Thoracic aorta (tissue), 2 donors: ENCODE results near the gene OR11H6. TPM values are rescaled to one million over a fixed set of nuclear protein-coding genes. Genes with fewer than 3 reads are reported as not detected.
"Not testable (repeated sequence)": the region's sequence is repeated elsewhere in the genome, so short reads cannot be mapped to it uniquely, and the experiment has no call there.

Experiments
- ATAC-seq: fragments of 150-250 bp; one replicate; pipeline ENCODE4 v1.8.0; 2017; ENCODE audit warnings: low read depth; ENCODE audit not compliant: insufficient number of reproducible peaks, low FRiP score
- DNase-seq: peaks from one replicate; pipeline ENCODE4 v3.0.0-alpha.2; 2020; ENCODE audit warnings: low spot score
- H3K27ac ChIP-seq, 2 donors: fragments of 200-600 bp; sonication (generic); 1 replicate in 1 of 2; 2 replicates in 1 of 2; pipeline ENCODE4 v1.5.1; 2016; ENCODE audit warnings: mild to moderate bottlenecking in 2 of 2, moderate library complexity in 2 of 2
- H3K27me3 ChIP-seq: fragments of 200-600 bp; sonication (generic); replicated peaks from 2 replicates; pipeline ENCODE4 v1.6.0; 2016; ENCODE audit warnings: mild to moderate bottlenecking; ENCODE audit not compliant: insufficient read depth
- H3K36me3 ChIP-seq: fragments of 200-600 bp; sonication (generic); one replicate; pipeline ENCODE4 v1.5.1; 2016
- H3K4me1 ChIP-seq, 2 donors: fragments of 200-600 bp; sonication (generic); 1 replicate in 1 of 2; 2 replicates in 1 of 2; pipeline versions ENCODE4 v1.5.1 to v1.6.0; 2016; ENCODE audit warnings: low read depth in 2 of 2, mild to moderate bottlenecking in 1 of 2; ENCODE audit not compliant: control insufficient read depth in 1 of 2
- H3K4me3 ChIP-seq: fragments of 200-600 bp; sonication (generic); 2 replicates; pipeline ENCODE4 v1.5.1; 2016; ENCODE audit warnings: mild to moderate bottlenecking
- H3K9me3 ChIP-seq: fragments of 200-600 bp; sonication (generic); 2 replicates; pipeline ENCODE4 v1.5.1; 2016
- CTCF ChIP-seq: fragments of 200-600 bp; sonication (generic); IDR thresholded peaks from one replicate; pipeline ENCODE4 v1.5.1; 2019; ENCODE audit warnings: antibody characterized with exemption
- total RNA-seq, 2 donors: library from RNA; depleted of rRNA; stranded (reverse); fragments of >200 nt; gene quantifications; one replicate each; pipeline versions ENCODE4 v1.1.0 to v1.2.3, GENCODE V29; 2016

Gene OR11H6
- not detected for total RNA-seq

DNA sequence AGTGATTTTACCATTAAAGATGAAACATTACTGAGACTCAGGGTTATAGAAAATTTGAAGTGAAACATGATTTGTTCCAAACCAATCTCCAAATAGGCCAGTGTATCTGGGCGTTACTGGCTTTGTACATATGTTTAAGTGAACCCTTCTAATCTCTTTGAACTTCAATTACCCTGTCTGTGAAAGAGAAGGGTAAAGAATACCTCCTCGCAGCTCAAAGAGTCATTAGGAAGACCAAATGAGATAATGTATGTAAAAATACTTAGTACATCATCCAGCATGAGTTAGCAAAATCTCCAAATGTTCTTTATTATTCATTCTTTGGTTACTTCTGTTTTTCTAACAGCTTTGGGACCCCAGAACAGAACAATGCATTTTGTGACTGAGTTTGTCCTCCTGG lies at the start of gene OR11H6:
Gene OR11H6 (plus strand): TSS at position 301 of the 400 bp plus-strand sequence. CDS start 0 bp downstream, at position 301.
- ATAC-seq (no peak), DNase-seq (no peak)
- no peak within 1 kb of the TSS for H3K27ac ChIP-seq
- no peak within 1 kb of the TSS for H3K4me3 ChIP-seq
- no peaks in the 10 kb centered on the region for H3K27me3 ChIP-seq
- no peaks in the 10 kb centered on the region for H3K9me3 ChIP-seq
- no peak for TF ChIP-seq CTCF
- H3K4me1 ChIP-seq = no peaks in the 10 kb centered on the region
- no peaks in the 10 kb centered on the region for H3K36me3 ChIP-seq

DNA sequence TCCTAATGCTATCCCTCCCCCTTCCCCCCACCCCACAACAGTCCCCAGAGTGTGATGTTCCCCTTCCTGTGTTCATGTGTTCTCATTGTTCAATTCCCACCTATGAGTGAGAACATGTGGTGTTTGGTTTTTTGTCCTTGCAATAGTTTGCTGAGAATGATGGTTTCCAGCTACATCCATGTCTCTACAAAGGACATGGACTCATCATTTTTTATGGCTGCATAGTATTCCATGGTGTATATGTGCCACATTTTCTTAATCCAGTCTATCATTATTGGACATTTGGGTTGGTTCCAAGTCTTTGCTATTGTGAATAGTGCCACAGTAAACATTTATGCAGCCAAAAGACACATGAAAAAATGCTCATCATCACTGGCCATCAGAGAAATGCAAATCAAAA lies 49.3 kb upstream of the OR11H6 start:
- DNase-seq, H3K27ac ChIP-seq, ATAC-seq: not testable (repeated sequence)

DNA sequence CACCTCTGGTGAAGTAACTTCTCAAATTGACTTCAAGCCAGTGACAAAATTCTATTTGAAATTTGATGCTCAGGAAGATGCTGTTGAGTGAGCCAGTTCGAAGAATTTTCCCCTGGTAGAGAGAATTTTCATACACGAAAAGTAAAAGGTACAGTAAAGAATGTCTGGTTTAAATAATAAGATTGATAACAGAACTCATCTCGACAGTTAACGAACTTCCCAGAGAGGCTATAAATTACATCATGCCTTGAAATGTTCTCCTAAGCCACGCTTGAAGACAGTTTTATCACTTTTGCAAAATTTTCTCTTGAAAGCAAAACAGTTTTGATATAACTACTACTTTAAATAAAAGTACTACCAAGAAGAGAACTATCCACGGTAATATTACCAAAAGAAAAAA lies 47.2 kb upstream of the OR11H6 start:
- ATAC-seq (no peak), DNase-seq (no peak)
- Histone ChIP-seq H3K27me3 (no peaks in the 10 kb centered on the region), H3K4me3 (no peak overlapping the region), H3K36me3 (no peaks in the 10 kb centered on the region), H3K4me1 (no peaks in the 10 kb centered on the region), H3K9me3 (no peaks in the 10 kb centered on the region), H3K27ac (no peak overlapping the region)
- no peak for TF ChIP-seq CTCF

More for the DNA sequence above, 49.3 kb upstream of the OR11H6 start:
- not testable (repeated sequence) for H3K4me1 ChIP-seq, H3K27me3 ChIP-seq, H3K36me3 ChIP-seq, H3K4me3 ChIP-seq, H3K9me3 ChIP-seq

DNA sequence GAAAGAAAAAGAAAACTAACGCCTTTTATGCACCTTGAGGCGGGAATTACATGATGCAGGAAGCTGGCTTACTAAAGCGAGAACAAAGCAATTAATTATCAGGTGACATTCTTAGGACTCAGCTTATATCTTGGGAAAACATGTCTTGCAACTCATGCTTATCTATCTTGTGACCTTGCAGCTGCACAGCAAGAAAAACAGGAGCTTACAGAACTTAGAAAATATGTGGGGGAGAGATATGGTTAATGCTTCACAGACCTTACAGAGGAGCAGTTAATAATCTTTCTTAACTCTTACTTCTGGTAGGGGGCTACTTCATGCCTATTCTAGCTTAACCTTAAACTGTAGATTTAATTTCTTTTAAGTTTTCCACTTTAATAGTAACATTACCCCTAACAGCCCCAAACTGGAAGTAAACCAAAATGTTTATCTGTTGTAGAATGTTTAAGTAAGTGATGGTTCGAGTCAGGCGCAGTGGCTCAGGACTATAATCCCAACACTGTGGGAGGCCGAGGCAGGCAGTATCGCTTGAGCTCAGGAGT lies 46.0 kb upstream of the OR11H6 start:
- ATAC-seq = no peak
- Histone ChIP-seq H3K4me1 (no peaks in the 10 kb centered on the region), H3K4me3 (no peak overlapping the region), H3K9me3 (no peaks in the 10 kb centered on the region), H3K27ac (no peak overlapping the region), H3K36me3 (no peaks in the 10 kb centered on the region), H3K27me3 (no peaks in the 10 kb centered on the region)
- no peak for TF ChIP-seq CTCF
- no peak for DNase-seq

DNA sequence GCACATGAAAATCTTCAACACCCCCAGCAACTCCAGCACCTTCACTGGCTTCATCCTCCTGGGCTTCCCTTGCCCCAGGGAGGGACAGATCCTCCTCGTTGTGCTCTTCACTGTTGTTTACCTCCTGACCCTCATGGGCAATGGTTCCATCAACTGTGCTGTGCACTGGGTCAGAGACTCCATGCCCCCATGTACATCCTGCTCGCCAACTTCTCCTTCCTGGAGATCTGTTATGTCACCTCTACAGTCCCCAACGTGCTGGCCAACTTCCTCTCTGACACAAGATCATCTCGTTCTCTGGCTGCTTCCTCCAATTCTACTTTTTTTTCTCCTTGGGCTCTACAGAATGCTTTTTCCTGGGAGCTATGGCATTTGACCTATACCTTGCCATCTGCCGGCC lies 44.3 kb upstream of the OR11H6 start:
- no peak for TF ChIP-seq CTCF
- ATAC-seq = no peak
- Histone ChIP-seq H3K4me3 (no peak overlapping the region), H3K27ac (peak overlapping the region in 1 of 2 donors; percentile 17), H3K9me3 (no peaks in the 10 kb centered on the region), H3K36me3 (no peaks in the 10 kb centered on the region), H3K4me1 (no peaks in the 10 kb centered on the region), H3K27me3 (no peaks in the 10 kb centered on the region)
- no peak for DNase-seq

DNA sequence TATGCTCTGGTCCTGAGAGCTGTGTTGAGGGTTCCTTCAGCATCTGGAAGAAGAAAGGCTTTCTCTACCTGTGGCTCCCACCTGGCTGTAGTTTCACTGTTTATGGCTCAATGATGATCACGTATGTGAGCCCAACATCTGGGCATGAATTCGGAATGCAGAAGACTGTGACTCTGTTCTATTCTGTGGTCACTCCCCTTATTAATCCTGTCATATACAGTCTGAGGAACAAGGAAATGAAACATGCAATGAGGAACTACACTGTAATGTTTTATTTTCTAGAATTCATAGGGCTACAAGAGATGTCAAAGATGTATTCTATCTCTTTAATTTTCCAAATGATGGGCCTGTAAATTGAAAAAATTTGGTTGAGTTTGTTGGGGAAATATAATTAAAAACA lies 43.6 kb upstream of the OR11H6 start:
- DNase-seq (no peak), ATAC-seq (no peak)
- H3K9me3 ChIP-seq = no peaks in the 10 kb centered on the region
- no peaks in the 10 kb centered on the region for H3K4me1 ChIP-seq
- no peaks in the 10 kb centered on the region for H3K27me3 ChIP-seq
- no peaks in the 10 kb centered on the region for H3K36me3 ChIP-seq
- no peak for TF ChIP-seq CTCF
- H3K27ac ChIP-seq = peak overlapping the region in 1 of 2 donors; percentile 17
- H3K4me3 ChIP-seq = no peak overlapping the region
